ENCODE measurements around the gene RAD51B.

DNA sequence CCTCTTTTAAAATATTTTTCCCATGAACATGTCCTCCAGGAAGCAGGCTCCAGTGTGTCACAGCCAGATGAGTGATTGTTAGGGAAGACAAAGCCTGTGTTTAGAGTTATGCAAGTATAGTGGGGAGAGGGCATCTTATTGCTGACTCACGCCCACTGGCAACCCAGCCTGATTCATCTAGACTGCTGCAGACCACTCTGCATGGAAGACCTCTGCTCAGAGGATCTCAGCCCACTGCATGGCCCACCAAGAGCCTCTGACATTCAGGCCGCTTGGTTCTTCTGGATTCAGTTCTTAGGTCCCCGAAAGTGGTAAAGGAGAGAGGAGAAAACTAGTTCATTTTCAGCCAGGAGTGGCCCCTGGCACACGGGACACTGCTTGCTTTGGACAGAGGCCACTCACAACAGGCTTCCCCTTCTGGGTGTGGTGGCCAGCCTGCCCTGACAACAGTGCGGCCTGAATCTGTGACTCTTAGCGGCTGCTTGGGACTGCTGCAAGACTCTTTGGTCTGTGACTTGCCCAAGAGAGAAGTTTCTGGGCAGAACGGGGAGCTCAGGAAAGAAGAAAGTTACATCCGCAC, 707.0 kb downstream of the RAD51B start:
- TF ChIP-seq POLR2AphosphoS5 (IDR thresholded peaks at IDR 0.05; ENCODE audit: borderline replicate concordance, low read depth, low read length) (no peak), EZH2 (IDR thresholded peaks at IDR 0.05) (no peak), FOXP2 (optimal IDR thresholded peaks at IDR 0.05; ENCODE audit: control extremely low read depth, extremely low read length, insufficient read depth) (no peak)
